Kidney (tissue), 14 donors: ENCODE data around the gene ADCY10. TPM values are rescaled to one million over a fixed set of nuclear protein-coding genes. Genes with fewer than 3 reads are reported as not detected.

Source experiments
- DNase-seq, 5 donors: peaks; one replicate each; pipeline ENCODE4 v3.0.0-alpha.2; 2013 to 2020
- FAIRE-seq: peaks from 2 replicates; lab custom pipeline; 2012; peaks lifted over from hg19 to GRCh38; lab: Jason Lieb, UNC
- H3K27ac ChIP-seq, 2 donors: one replicate each; pipeline ENCODE4 v1.7.0; 2013; ENCODE audit warnings: low read depth in 2 of 2, low read length in 2 of 2, inconsistent platforms in 1 of 2
- H3K27me3 ChIP-seq: one replicate; pipeline ENCODE4 v1.7.1; 2013; ENCODE audit warnings: low read length, inconsistent platforms; ENCODE audit not compliant: control insufficient read depth, insufficient read depth
- H3K36me3 ChIP-seq, 3 donors: one replicate each; pipeline versions ENCODE4 v1.7.0 to v1.7.1; 2013; ENCODE audit warnings: low read length in 3 of 3, control low read depth in 1 of 3, inconsistent platforms in 1 of 3; ENCODE audit not compliant: insufficient read depth in 3 of 3, control insufficient read depth in 2 of 3
- H3K4me1 ChIP-seq, 3 donors: one replicate each; pipeline versions ENCODE4 v1.7.0 to v1.7.1; 2013; ENCODE audit warnings: low read length in 3 of 3, inconsistent platforms in 1 of 3, low read depth in 1 of 3; ENCODE audit not compliant: control insufficient read depth in 2 of 3, insufficient read depth in 2 of 3
- H3K4me3 ChIP-seq, 3 donors: one replicate each; pipeline versions ENCODE4 v1.7.0 to v1.8.1; 2013; ENCODE audit warnings: low read length in 3 of 3, control low read depth in 1 of 3, inconsistent platforms in 1 of 3
- H3K9ac ChIP-seq, 3 donors: one replicate each; pipeline versions ENCODE4 v1.7.0 to v1.7.1; 2013; ENCODE audit warnings: low read length in 3 of 3, control low read depth in 1 of 3, inconsistent platforms in 1 of 3
- H3K9me3 ChIP-seq, 3 donors: one replicate each; pipeline versions ENCODE4 v1.7.0 to v1.7.1; 2013; ENCODE audit warnings: low read length in 3 of 3, control low read depth in 1 of 3, inconsistent platforms in 1 of 3; ENCODE audit not compliant: control insufficient read depth in 2 of 3, insufficient read depth in 1 of 3
- intact Hi-C: fragments of 100-400 bp; cut with DNase I; formaldehyde crosslinking; loops from one replicate; pipeline ENCODE4 v1.11.1; 2022
- polyA plus RNA-seq: library from polyadenylated mRNA; stranded (reverse); fragments of 350-450 nt; fragmentation: Illumina TruSeq; extraction: RNeasy Lipid Tissue Mini Kit (QIAGEN cat#74804); gene quantifications from one replicate; pipeline ENCODE4 v1.2.3, GENCODE V29; 2014; ENCODE audit warnings: low read depth, low replicate concordance; ENCODE audit not compliant: insufficient read depth
- total RNA-seq: library from RNA; stranded (reverse); fragmentation: NEBNext Ultra II Directional; extraction: Animal tissue kit (Norgen Biotek cat#: 25700); gene quantifications from one replicate; pipeline ENCODE4 v1.2.1, GENCODE V29; 2021
- TF ChIP-seq, protein P1 (sequence below): IDR thresholded peaks from 3 replicates; pipeline ENCODE4 v1.5.1; 2012; ENCODE audit warnings: mild to moderate bottlenecking, moderate library complexity, borderline replicate concordance; ENCODE audit not compliant: insufficient read depth; ENCODE audit errors: extremely low read depth
- donor health status: control.
- donor health status: control.
- donor health status: control.
- donor health status: control.
- donor health status: control.
- donor health status: DM: yes; HTN: yes; CAD: no.
- donor health status: Normal renal cell carcinoma (clear cell type).

ADCY10 gene
- total and polyA plus RNA-seq, 2 donors from 2014 or later, result 0.22 to 0.28 TPM

DNA sequence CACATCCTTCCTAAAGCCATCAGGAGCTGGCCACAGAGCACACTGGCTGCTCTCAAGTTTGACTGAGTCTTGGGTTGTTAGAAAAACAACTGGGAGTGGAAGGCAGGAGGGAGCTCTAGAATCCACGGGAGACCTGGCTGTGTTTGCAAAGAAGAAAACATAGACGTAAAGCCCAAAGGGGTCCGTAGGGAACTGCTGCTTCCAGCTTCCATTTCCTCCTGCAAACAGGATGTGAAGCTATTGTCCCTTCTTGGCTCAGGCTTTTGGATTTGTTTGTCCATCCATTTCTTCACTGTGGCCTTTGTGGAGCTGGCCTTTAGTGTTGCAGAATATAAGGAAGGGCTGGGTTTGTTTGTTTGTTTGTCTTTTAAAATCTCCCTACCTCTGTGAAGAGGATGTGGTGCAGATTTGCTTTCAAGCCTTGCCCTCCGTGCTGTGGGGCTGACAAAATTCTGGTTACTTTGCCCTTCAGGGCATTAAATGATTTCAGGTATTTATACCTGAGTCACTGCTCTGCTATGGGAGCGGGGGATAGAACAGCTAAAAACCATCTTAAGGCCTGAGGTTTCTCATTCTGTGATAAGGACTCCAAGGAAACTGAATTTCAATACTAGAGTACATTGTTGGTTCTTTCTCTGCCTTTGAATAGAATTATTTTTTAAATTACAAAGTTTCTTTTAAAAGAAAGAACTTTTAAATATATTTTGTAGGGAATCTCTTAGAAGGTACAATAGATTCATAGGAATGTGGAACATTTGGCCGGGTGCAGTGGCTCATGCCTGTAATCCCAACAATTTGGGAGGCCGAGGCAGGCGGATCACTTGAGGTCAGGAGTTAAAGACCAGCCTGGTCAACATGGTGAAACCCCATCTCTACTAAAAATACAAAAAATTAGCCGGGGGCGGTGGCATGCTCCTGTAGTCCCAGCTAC, 117.9 kb downstream of the ADCY10 start:
- intact Hi-C loops, result no loop called here
- DNase-seq, result peak in 1 of 5 donors; percentile 37
- no peak for FAIRE-seq

DNA sequence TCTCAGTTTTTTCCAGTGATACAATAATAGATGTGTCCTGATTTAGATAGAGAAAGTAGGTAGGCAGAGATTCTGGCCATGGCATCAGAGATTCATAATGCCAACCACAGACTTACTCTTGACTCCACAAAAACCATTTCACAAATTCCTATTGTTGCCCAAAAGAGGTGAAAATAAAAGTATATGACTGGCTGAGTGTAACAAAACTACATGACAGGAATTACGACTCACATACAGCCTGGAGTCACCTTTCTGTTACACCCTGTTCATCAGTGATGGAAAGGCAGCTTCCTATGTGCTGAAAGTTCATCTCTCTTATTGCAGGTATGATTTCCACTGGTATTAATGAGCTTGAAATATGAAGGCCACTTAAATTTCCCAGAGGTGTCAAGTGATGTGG, 119.9 kb downstream of the ADCY10 start:
- TF ChIP-seq, protein P1, sequence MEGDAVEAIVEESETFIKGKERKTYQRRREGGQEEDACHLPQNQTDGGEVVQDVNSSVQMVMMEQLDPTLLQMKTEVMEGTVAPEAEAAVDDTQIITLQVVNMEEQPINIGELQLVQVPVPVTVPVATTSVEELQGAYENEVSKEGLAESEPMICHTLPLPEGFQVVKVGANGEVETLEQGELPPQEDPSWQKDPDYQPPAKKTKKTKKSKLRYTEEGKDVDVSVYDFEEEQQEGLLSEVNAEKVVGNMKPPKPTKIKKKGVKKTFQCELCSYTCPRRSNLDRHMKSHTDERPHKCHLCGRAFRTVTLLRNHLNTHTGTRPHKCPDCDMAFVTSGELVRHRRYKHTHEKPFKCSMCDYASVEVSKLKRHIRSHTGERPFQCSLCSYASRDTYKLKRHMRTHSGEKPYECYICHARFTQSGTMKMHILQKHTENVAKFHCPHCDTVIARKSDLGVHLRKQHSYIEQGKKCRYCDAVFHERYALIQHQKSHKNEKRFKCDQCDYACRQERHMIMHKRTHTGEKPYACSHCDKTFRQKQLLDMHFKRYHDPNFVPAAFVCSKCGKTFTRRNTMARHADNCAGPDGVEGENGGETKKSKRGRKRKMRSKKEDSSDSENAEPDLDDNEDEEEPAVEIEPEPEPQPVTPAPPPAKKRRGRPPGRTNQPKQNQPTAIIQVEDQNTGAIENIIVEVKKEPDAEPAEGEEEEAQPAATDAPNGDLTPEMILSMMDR, result no peak
- Histone ChIP-seq H3K36me3 (peaks cover 0 to 2% (median 0%) of the 10 kb centered on the region in 3 donors), H3K4me3 (no peak overlapping the region), H3K27me3 (no peaks in the 10 kb centered on the region), H3K9me3 (no peaks in the 10 kb centered on the region), H3K9ac (no peak overlapping the region), H3K27ac (no peak overlapping the region), H3K4me1 (peaks cover 0 to 5% (median 4%) of the 10 kb centered on the region in 3 donors)
- FAIRE-seq (no peak), DNase-seq (no peak)
- intact Hi-C loops, result no loop called here

More for the DNA sequence above, 117.9 kb downstream of the ADCY10 start:
- Histone ChIP-seq H3K4me1 (peaks cover 0 to 5% (median 4%) of the 10 kb centered on the region in 3 donors), H3K36me3 (no peaks in the 10 kb centered on the region), H3K4me3 (no peak overlapping the region), H3K9me3 (no peaks in the 10 kb centered on the region), H3K9ac (no peak overlapping the region), H3K27ac (peak overlapping the region in 1 of 2 donors; percentile 56), H3K27me3 (no peaks in the 10 kb centered on the region)
- TF ChIP-seq, protein P1, result no peak

DNA sequence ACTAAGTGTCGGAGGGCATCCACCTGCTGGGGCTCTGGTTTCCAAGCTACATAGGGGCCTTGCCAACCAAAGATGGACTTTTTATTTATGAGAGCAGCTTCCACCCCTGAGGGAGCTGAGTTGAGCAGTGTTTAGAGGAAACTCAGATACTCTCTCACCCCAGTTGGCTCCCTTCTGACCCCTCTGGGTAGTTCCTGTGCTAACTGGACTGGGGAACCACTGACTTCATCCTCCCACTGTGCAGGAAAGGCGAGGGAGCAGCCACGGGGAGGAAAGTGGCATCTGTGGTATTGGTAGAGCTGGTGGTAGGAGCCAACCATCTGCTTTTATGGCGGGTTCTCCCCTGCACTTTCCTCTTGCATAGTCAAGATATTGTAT, 121.8 kb downstream of the ADCY10 start:
- no peak for FAIRE-seq
- H3K27ac ChIP-seq, result no peak overlapping the region

More for the DNA sequence above, 121.8 kb downstream of the ADCY10 start:
- no peaks in the 10 kb centered on the region for H3K9me3 ChIP-seq
- H3K36me3 ChIP-seq, result peaks cover 0 to 6% (median 2%) of the 10 kb centered on the region in 3 donors
- DNase-seq, result no peak
- TF ChIP-seq, protein P1, result no peak
- H3K4me3 ChIP-seq, result no peak overlapping the region
- H3K4me1 ChIP-seq, result peaks cover 0 to 3% (median 1%) of the 10 kb centered on the region in 3 donors
- no peak overlapping the region for H3K9ac ChIP-seq
- no peaks in the 10 kb centered on the region for H3K27me3 ChIP-seq
- intact Hi-C loops, result no loop called here
